T-helper 1 cell treated with Interleukin-12 subunit alpha and Interleukin-12 subunit beta and Interleukin-4 antibody, amounts not matched to agents 30 μg/mL and 1 μg/mL, for 36 hours (primary cell): ENCODE measurements around the gene FREM2.

ENCODE experiments used
- H3K27ac Mint-ChIP-seq: one replicate; pipeline ENCODE4 v1.8.0; 2021; ENCODE audit warnings: mild to moderate bottlenecking, mixed read lengths
- H3K27me3 Mint-ChIP-seq: one replicate; pipeline ENCODE4 v1.8.0; 2021; ENCODE audit warnings: low read depth, mixed read lengths
- H3K36me3 Mint-ChIP-seq: one replicate; pipeline ENCODE4 v1.8.0; 2021; ENCODE audit warnings: low read depth, mixed read lengths
- H3K4me1 Mint-ChIP-seq: one replicate; pipeline ENCODE4 v1.8.0; 2021; ENCODE audit warnings: low read depth, mixed read lengths
- H3K4me3 Mint-ChIP-seq: one replicate; pipeline ENCODE4 v1.8.0; 2021; ENCODE audit warnings: mild to moderate bottlenecking, moderate library complexity, mixed read lengths
- H3K9me3 Mint-ChIP-seq: one replicate; pipeline ENCODE4 v1.8.0; 2021; ENCODE audit warnings: mixed read lengths

Gene FREM2

DNA sequence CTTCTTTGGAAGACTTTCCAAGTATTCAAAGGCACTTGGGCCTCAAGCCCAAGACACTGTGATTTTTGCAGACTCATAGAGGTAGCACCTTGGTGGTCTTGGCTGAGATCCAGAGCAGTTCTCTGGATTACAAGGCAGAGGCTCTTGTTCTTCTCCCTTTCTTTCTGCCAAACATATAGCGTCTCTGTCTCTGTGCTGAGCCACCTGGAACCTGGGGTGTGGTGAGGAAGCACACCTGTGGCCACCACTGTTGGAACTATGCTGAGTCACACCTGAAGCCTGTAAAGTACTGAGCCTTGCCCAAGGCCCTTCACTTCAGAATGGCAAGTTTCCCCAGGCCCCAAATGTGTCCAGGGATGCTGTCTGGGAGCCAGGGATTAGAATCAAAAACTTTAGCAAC is 127.5 kb downstream of the FREM2 start:
- Mint-ChIP-seq H3K27me3 (no peaks in the 10 kb centered on the region), H3K9me3 (peaks cover 28% of the 10 kb centered on the region), H3K4me1 (no peaks in the 10 kb centered on the region), H3K27ac (no peak overlapping the region), H3K36me3 (no peaks in the 10 kb centered on the region), H3K4me3 (no peak overlapping the region)

DNA sequence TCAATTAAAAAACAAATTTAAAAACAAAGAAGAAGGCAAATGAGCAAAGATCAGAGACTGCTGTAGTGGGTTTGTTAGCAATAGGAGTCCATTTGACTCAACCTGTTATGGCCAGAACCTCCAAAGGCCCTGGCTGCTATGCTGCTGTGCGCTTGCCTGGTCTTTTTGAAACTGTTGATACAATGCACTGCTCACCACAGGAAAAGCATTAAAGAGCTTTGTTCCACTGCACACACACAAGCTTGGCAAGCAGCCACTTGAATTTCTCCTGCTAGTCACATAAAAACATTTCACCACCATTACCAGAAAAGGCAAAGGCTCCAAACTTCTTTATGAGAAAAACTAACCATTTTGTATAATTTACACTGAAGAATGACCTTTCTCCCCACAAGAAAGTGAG is 132.2 kb downstream of the FREM2 start:
- H3K36me3 Mint-ChIP-seq = no peaks in the 10 kb centered on the region
- no peaks in the 10 kb centered on the region for H3K4me1 Mint-ChIP-seq
- no peaks in the 10 kb centered on the region for H3K9me3 Mint-ChIP-seq
- no peak overlapping the region for H3K4me3 Mint-ChIP-seq
- H3K27ac Mint-ChIP-seq = no peak overlapping the region
- H3K27me3 Mint-ChIP-seq = no peaks in the 10 kb centered on the region

DNA sequence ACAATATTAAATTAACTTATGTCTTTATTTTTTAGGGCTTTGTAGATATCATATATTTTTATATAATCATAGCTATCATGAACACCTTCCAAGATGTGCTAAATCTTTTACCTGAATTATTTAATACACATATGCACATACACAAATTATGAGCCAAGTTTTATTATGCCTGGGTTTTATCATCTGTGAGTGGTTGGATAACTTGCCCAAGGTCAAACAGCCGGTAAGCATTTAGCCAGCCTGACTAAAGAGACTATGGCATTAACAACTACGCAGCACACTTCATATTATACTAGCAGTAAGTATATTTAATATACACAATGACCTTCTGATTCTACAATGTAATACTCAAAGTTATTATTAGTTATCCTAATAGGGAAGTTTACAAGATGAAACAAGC is 132.7 kb downstream of the FREM2 start:
- no peaks in the 10 kb centered on the region for H3K9me3 Mint-ChIP-seq
- H3K4me3 Mint-ChIP-seq = no peak overlapping the region
- H3K27ac Mint-ChIP-seq = no peak overlapping the region
- H3K27me3 Mint-ChIP-seq = no peaks in the 10 kb centered on the region
- H3K4me1 Mint-ChIP-seq = no peaks in the 10 kb centered on the region
- no peaks in the 10 kb centered on the region for H3K36me3 Mint-ChIP-seq

DNA sequence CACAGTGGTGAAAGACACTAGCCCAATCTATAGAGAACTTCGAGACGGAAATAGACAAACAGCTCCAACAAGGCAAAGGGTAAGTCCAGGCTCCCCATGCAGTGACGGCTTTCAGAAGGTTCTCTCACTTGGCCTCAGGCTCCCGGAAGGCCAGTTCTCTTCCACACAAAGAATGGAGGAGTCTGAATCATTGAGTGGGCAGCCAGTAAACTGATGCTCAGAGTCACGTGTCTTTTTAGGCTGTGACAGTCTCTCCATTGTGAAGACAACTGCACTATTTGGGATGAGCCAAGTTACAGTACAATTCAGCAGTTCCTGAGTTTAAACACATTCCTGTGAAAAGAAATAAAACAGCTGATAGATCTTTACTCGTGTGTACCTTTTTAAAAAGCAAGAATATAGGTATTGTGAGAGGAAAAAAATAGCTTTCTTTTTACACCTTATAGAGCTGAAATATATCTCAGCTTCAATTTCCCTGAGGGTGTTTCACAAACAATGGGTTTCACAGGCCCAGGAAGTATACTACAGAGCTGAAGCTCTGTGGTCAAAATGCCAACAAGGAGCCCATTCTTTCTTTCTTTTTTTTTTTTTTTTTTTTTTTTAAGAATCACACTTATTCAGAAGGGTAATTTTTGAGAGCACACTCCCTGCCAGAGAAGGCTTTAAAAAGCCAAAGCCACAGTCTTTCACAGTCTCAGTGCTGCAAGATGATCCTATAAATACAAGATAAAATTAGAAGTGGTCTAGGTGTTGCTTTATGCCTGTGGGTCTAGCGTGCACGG is 135.1 kb downstream of the FREM2 start:
- Mint-ChIP-seq H3K27me3 (no peaks in the 10 kb centered on the region), H3K9me3 (no peaks in the 10 kb centered on the region), H3K36me3 (no peaks in the 10 kb centered on the region), H3K27ac (no peak overlapping the region), H3K4me3 (no peak overlapping the region), H3K4me1 (no peaks in the 10 kb centered on the region)

DNA sequence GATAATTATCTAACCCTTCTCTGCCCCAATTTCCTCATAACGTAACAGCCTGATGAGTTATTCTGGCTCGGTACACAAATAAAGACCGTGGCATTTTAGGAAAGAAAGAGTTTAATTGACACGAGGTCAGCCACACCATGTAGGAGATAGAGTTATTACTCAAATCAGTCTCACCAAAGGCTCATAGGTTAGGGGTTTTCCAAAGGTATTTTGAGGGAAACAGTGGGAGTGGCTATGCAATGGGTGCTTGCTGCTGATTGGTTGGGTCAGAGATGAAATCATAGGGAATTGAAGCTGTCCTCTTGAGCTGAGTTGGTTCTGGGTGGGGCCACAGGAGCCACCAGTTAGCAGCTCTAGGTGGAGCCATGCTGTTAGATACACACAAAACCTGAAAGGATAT is 137.5 kb downstream of the FREM2 start:
- no peak overlapping the region for H3K27ac Mint-ChIP-seq
- H3K4me3 Mint-ChIP-seq = no peak overlapping the region
- H3K27me3 Mint-ChIP-seq = no peaks in the 10 kb centered on the region

DNA sequence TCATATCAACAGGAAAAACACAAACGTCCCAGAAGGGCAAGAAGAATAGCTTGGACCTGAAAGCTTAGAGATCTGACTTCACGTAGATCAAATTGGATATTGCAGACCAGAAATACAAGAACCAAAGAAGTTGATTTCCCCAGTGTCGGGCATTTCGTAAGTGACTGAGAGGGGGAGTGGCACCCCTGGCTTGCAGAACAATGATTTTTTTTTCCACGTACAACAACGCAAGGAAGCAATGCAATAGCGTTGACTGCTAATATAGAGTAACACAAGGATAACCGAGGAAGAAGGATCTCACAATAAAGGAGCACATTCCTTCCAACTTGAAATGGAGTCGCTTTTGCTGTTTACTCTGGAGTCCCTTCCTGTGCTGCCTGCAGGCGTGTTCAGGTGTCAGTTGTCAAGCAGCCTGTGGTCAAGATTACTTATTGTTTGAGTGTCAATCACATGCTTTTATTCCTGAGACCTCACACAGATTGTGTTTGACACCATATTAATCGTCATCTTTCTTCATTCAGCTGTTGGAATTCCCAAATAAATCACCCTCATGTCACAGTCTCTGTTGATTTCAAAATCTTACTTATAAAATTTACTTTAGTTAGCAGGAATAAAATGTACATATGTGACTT is 139.4 kb downstream of the FREM2 start:
- Mint-ChIP-seq H3K36me3 (no peaks in the 10 kb centered on the region), H3K27ac (no peak overlapping the region), H3K9me3 (no peaks in the 10 kb centered on the region), H3K27me3 (no peaks in the 10 kb centered on the region), H3K4me3 (no peak overlapping the region), H3K4me1 (no peaks in the 10 kb centered on the region)

More for the DNA sequence above, 137.5 kb downstream of the FREM2 start:
- Mint-ChIP-seq H3K36me3 (no peaks in the 10 kb centered on the region), H3K9me3 (no peaks in the 10 kb centered on the region), H3K4me1 (no peaks in the 10 kb centered on the region)

DNA sequence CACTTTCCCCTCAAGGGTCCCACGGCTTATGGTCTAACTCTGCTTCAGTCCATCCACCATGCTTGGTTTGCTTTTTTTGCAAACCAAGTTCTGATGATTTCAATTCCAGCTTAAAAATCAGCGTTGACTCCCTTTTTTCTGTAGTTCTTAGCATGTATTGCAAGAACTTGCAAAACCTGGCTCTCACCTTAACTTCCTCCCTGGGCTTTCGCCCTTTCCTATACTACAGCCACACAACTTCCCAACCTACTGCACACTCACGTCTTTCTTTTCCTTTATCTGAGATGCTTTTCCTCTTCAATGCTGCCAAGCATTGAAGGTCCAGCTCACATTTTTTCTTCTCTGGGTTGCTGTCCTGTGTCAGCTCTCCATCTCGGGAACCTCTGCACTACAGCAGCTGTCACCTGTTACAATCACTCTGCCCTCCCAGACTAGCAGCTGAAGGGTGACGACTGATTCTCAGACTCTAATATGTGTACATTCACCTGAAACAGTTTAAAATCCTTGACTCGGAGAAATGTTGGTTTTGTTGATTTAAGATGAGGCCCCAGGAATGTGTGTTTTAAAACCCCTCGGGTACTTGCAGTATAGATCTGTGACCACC is 143.7 kb downstream of the FREM2 start:
- no peak overlapping the region for H3K27ac Mint-ChIP-seq
- H3K27me3 Mint-ChIP-seq = no peaks in the 10 kb centered on the region
- no peak overlapping the region for H3K4me3 Mint-ChIP-seq
- no peaks in the 10 kb centered on the region for H3K36me3 Mint-ChIP-seq
- no peaks in the 10 kb centered on the region for H3K9me3 Mint-ChIP-seq
- H3K4me1 Mint-ChIP-seq = no peaks in the 10 kb centered on the region

DNA sequence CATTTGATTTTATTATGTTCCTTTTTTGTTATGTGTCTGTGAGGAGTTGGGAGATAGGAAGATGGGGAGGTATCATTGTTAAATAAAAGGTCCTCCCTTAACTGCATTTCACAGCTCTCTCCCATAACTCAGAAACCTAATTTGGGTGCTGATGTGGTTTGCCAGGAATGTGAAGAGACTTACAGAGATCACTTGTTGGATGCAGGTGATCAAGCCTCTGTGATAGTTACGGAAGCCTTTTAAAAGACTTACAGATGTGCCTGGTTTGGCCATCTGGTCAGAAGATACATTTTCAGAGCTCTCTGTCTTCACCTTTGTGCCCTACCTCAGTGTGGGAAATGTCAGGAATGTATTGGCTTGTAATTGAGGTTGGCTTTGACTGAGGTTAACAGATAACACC is 157.7 kb downstream of the FREM2 start:
- Mint-ChIP-seq H3K27me3 (no peaks in the 10 kb centered on the region), H3K4me3 (no peak overlapping the region), H3K27ac (no peak overlapping the region), H3K9me3 (no peaks in the 10 kb centered on the region), H3K4me1 (no peaks in the 10 kb centered on the region), H3K36me3 (no peaks in the 10 kb centered on the region)

DNA sequence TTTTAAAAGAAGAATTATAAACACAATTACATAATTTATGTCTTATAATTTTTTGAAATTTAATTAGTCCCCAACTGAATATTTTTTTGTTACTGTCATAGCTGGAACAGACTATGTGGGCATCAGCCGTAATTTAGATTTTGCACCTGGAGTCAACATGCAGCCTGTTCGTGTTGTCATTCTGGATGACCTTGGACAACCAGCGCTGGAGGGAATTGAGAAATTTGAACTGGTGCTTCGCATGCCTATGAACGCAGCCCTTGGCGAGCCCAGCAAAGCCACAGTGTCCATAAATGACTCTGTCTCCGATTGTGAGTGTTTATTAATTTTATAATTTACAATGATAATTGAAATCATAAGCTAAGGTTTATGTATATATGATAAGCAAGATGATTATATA is 161.5 kb downstream of the FREM2 start:
- Mint-ChIP-seq H3K27ac (no peak overlapping the region), H3K36me3 (no peaks in the 10 kb centered on the region), H3K4me1 (no peaks in the 10 kb centered on the region), H3K9me3 (no peaks in the 10 kb centered on the region), H3K4me3 (no peak overlapping the region), H3K27me3 (no peaks in the 10 kb centered on the region)

DNA sequence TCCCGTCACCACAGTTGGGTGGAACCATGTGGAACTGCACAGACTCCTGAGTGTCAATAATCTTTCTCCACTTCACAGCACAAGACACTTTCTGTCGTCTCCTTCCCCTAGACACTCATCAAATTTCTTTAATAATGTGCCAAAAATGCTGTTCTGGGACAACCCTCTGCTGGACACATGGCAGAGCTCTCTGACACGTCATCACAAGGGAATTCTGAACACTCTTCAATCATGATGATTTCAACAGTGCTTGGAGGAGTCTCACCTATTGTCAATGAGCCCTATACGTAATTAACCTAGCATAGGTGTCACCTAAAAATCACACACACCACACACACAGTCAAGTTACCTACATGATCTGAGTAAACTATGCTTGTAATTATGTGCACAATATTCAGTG is 162.4 kb downstream of the FREM2 start:
- Mint-ChIP-seq H3K9me3 (no peaks in the 10 kb centered on the region), H3K36me3 (no peaks in the 10 kb centered on the region), H3K4me1 (no peaks in the 10 kb centered on the region), H3K27me3 (no peaks in the 10 kb centered on the region), H3K4me3 (no peak overlapping the region), H3K27ac (no peak overlapping the region)

DNA sequence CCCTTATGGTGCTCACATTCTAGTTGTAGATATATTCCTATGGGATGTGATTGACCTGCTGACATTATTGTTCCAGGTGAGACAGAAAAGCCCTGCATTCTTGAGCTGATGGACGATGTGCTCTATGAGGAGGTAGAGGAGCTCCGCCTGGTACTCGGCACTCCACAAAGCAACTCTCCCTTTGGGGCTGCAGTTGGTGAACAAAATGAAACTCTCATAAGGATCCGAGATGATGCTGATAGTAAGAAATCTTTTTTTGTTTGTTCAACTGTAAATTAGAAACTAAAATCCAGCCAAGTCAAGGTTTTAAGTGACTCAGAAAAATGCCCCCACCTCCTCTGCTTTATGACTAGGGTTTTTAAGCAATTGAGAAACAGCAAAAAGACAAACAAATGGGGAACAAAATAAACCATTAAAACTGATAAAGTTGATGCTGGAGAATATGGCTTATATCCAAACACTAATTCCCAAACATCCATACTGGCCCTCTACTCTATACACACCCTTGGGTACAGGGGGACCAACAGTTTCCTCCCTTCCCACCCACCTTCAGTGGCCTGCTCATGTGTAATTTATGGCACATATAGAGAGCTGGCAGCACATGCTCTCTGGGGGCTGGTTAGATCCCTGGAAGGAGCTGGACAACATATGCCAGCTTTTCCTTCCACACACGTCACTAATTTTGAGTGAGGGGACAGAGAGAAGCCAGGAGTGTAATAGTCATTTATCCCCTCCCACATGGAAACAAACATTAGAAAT is 164.2 kb downstream of the FREM2 start:
- H3K4me3 Mint-ChIP-seq = no peak overlapping the region
- H3K9me3 Mint-ChIP-seq = no peaks in the 10 kb centered on the region
- H3K4me1 Mint-ChIP-seq = no peaks in the 10 kb centered on the region
- H3K27me3 Mint-ChIP-seq = no peaks in the 10 kb centered on the region
- H3K36me3 Mint-ChIP-seq = no peaks in the 10 kb centered on the region
- no peak overlapping the region for H3K27ac Mint-ChIP-seq

DNA sequence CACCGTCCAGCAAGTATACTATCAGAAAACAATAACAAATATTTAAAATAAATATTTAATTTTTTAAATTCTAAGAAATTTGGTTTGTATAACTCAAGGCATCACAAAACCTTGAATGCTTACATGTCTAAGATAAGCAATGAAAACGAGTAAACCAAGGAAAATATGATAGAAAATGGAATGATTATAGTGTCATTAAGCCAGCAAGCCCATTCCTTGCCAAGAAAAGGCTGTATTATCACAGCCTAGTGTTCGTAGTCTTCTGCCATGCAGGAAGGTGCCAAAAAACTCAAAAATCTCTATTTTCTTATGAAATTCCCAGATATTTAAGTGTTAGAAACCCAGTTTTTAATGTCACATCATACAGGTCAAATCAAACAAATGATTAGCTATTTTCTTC is 167.3 kb downstream of the FREM2 start:
- H3K27ac Mint-ChIP-seq = no peak overlapping the region
- H3K27me3 Mint-ChIP-seq = no peaks in the 10 kb centered on the region
- no peak overlapping the region for H3K4me3 Mint-ChIP-seq
- no peaks in the 10 kb centered on the region for H3K9me3 Mint-ChIP-seq
- no peaks in the 10 kb centered on the region for H3K4me1 Mint-ChIP-seq
- H3K36me3 Mint-ChIP-seq = no peaks in the 10 kb centered on the region

DNA sequence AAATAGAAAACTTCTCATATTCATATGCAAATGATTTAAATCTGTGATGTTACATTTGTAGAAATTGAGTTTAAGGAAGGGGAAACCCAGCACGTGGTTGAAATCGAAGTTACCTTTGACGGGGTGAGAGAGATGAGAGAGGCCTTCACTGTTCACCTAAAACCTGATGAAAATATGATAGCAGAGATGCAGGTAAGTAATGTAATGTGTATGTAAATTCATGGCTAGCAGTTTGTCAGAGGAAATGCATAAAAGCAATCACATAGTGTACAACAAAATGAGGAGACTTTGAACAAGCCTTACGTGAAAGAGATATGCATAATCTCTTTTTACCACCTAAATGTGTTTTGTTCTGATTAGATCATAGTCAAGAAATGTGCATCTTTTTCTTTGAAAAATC is 169.2 kb downstream of the FREM2 start:
- H3K4me3 Mint-ChIP-seq = no peak overlapping the region
- H3K27me3 Mint-ChIP-seq = no peaks in the 10 kb centered on the region
- no peaks in the 10 kb centered on the region for H3K9me3 Mint-ChIP-seq
- H3K36me3 Mint-ChIP-seq = no peaks in the 10 kb centered on the region
- H3K4me1 Mint-ChIP-seq = no peaks in the 10 kb centered on the region
- no peak overlapping the region for H3K27ac Mint-ChIP-seq

DNA sequence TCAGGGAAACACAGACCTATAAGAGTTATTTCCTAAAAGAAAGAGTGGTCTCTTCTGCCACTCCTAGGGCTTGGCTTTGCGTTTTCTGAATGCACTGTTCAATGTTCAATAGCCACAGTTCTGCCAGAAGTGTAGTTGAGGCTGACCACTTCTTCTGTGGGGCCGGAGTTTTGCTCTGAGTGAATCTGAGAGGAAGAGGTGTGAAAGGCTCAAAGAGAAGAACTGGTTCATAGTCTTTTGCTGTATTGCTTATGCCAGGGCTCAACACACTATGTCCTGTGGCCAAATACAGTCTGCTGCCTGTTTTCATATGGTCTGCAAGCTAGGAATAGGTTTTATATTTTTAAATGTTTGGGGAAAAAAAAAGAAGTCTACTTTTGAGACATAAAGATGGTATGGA is 175.6 kb downstream of the FREM2 start:
- Mint-ChIP-seq H3K4me3 (no peak overlapping the region), H3K9me3 (no peaks in the 10 kb centered on the region), H3K36me3 (no peaks in the 10 kb centered on the region), H3K4me1 (no peaks in the 10 kb centered on the region), H3K27ac (no peak overlapping the region), H3K27me3 (no peaks in the 10 kb centered on the region)

DNA sequence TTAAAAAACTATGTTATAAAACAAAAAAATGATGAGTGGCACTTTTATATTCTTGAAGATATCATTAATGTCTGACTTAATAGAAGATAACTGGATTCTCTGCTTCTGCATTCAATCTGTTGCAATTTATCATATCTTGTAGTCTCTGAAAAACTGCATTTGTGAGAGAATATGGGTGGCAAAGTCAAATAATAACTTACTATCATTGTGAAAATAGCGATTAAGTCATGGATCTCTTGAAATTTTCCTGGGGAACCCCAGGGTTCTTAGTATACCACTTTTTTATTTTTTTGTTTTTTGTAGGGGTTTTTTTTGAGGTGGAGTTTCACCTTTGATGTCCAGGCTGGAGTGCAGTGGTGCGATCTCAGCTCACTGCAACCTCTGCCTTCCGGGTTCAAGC is 176.7 kb downstream of the FREM2 start:
- Mint-ChIP-seq H3K27me3 (no peaks in the 10 kb centered on the region), H3K27ac (no peak overlapping the region), H3K9me3 (no peaks in the 10 kb centered on the region), H3K4me3 (no peak overlapping the region), H3K4me1 (no peaks in the 10 kb centered on the region), H3K36me3 (no peaks in the 10 kb centered on the region)
